CD4-positive, alpha-beta T cell treated with Interleukin-6 at 100 ng/mL for 8 hours (primary cell): ENCODE measurements around the gene AKAP13.
A peak's percentile ranks its signal among the peaks of the same experiment; 100 is the strongest.

Experiments
- DNase-seq: peaks from one replicate; pipeline ENCODE4 v3.0.0-alpha.2; 2020; ENCODE audit warnings: mixed read lengths, low spot score

Gene AKAP13

GRCh38 chr15:85497172-85497569 is 116.8 kb downstream of the AKAP13 start:
- no peak for DNase-seq

- DNase-seq = no peak
Observed at GRCh38 chr15:85498471-85498870, 118.1 kb downstream of the AKAP13 start.

DNA sequence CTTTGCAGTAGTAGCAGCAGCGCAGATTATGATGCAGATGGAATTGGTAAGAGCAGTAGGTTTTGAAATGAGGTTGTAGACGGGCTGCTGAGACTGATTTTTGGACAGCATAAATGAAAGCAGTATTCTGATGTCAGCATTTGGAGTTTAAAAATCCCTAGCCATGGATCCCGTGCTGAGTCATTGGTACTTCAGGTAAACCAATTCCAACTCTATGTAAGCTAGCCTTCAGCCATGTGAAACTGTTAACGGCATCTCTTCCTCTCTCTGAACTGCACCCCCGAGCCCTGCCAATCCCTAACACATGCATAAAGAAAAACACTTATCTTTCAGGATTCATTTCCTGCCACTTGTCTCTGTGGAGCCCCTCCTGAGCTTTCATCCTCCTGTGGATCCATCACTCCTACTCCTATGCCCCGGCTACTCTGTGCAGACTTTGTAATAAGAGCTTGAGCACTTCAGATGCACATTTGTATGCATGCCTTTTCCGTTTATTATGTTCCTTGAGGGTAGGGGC is 119.0 kb downstream of the AKAP13 start:
- no peak for DNase-seq

- DNase-seq = no peak
Observed at GRCh38 chr15:85500060-85500708, 119.8 kb downstream of the AKAP13 start.

DNA sequence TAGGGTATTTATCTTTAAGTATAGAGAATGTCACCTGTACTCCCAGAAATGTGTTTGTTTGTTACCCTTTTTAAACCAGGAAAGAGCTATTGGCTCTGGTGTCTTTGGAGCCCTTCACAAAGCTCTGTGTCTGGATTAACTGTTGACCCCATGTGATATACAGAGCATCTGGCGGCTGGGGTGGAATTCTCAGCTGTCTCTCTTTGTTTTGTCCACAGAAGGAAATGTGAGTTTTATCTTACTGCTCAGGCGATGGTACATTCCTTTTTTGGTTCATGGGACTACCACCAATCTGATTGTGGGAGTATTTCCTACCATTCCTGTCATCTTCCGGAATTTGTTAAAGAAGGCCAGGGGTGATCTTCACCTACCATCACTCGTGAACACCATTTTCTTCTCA is 120.3 kb downstream of the AKAP13 start:
- no peak for DNase-seq

DNA sequence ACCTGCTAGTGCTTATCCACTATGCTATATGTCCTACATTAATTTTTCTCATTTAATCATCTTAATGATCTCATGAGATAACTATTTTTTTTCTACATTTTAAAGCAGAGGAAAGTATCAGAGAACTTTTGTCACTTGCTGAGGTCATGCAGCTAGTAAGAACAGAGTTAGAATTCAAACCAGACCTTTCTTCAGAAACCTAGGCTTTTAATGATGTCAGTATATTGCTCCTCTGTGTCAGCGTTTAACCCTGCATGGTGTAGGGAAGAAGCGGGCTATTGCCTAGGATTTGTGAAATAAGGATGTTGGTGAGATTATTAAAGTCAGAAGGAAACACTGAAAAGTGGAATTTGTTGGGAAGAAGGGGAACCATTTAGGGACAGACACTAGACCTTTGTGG is 121.2 kb downstream of the AKAP13 start:
- no peak for DNase-seq

- no peak for DNase-seq
Observed at GRCh38 chr15:85503151-85503799, 122.9 kb downstream of the AKAP13 start.

- DNase-seq = peak; percentile 46
Observed at GRCh38 chr15:85504749-85505676, 124.6 kb downstream of the AKAP13 start.

GRCh38 chr15:85507114-85507513 is 126.7 kb downstream of the AKAP13 start:
- no peak for DNase-seq

DNA sequence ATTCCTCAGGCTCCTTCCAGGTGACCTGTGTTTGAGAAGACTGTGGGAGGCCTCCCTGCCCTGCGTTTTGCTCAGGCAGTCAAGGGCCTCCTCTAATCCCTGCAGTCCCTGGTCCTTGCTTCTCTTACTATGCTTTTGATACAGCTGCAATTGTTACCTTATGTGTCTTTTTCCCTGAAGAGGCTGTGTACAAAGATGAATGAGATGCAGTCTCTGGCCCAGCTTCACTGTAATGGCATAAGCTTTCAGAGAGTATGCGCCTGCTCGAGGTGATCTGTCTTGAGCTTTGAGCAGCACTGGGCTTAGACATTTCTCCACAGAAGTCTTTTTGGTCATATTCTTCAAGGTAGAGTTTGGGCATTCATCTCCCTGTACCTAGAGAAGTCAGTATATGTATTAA is 129.6 kb downstream of the AKAP13 start:
- no peak for DNase-seq

- no peak for DNase-seq
Observed at GRCh38 chr15:85514413-85514812, 134.0 kb downstream of the AKAP13 start.

DNA sequence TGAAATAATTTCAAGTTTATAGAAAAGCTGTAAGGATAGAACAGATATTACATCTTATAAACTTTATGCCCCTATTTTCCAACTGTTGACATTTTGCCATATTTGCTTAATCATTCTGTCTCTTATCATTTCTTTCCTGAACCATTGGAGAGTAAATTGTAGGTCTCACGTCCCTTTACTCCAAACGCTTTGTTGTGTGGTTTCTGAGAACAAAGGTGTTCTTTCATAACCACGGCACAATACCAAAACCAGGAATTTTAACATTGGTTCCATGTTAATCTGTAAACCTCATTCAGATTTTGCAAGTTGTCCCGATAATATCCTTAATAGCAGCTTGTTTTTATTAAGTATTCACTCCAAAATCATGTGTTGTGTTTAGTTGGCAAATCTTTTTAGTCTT is 134.8 kb downstream of the AKAP13 start:
- no peak for DNase-seq

DNA sequence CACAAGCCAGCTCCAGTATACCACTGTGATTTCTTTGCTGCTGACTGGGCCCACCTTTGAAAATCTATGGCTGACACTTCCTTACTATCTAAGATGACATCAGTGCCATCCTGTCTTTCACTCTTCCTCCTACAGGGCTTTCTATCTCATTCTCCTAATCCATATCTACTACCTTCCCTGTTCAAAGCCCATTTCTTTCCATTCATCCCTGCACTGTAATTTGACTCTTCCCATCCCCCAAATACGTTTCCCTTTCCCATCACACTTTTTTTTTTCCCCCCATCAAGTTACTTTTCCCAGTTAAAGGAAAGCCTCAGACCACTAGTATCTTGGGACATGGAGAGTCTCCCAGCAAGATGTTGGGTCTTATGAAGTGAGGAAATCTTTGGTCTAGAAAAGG is 136.7 kb downstream of the AKAP13 start:
- DNase-seq = no peak

DNA sequence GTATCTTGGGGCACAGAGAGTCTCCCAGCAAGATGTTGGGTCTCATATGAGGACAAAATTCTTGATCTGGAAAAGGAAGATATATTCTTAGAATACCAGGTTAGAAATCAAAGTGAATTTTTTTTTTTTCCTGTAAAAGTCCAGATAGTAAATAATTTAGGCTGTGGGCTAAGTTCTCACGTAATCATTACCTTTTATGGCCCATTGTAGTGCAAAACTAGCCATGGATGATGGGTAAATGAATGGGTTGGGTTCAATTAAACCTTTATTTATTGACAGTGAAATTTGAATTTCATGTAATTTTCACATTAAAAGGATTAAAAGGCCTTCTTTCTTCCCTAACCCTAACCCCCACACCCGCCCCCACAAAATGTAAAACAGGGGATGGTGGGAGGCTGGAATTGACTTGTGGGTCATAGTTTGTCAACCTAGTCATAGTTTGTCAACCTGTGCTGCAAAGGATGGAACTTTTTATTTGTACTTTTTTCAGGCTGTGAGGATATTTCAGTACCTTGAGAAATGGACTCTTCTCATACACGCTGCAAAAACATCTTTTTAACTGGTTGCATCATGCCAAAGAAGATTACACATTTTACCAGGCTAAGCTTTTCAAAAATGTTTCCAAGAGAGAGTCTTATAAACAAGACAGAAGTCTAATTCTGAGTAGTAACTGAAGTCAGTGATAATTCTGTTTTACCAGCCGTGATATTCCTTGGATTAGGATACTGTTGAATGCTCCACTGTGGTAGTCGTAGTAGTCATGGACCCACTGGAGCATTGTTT is 138.8 kb downstream of the AKAP13 start:
- no peak for DNase-seq

GRCh38 chr15:85520650-85521049 is 140.2 kb downstream of the AKAP13 start:
- DNase-seq = no peak

- DNase-seq = no peak
Observed at GRCh38 chr15:85523530-85523929, 143.1 kb downstream of the AKAP13 start.

- DNase-seq = no peak
Observed at GRCh38 chr15:85525755-85526154, 145.4 kb downstream of the AKAP13 start.

- no peak for DNase-seq
Observed at GRCh38 chr15:85527895-85528294, 147.5 kb downstream of the AKAP13 start.

- DNase-seq = no peak
Observed at GRCh38 chr15:85530079-85530478, 149.7 kb downstream of the AKAP13 start.

- no peak for DNase-seq
Observed at GRCh38 chr15:85531083-85531482, 150.7 kb downstream of the AKAP13 start.

- no peak for DNase-seq
Observed at GRCh38 chr15:85532689-85533088, 152.3 kb downstream of the AKAP13 start.

GRCh38 chr15:85534031-85534430 is 153.6 kb downstream of the AKAP13 start:
- DNase-seq = peak; percentile 29
